ENCODE data around the gene KATNB1.
"Not testable (repeated sequence)": the region's sequence is repeated elsewhere in the genome, so short reads cannot be mapped to it uniquely, and the experiment has no call there.

KATNB1 gene

DNA sequence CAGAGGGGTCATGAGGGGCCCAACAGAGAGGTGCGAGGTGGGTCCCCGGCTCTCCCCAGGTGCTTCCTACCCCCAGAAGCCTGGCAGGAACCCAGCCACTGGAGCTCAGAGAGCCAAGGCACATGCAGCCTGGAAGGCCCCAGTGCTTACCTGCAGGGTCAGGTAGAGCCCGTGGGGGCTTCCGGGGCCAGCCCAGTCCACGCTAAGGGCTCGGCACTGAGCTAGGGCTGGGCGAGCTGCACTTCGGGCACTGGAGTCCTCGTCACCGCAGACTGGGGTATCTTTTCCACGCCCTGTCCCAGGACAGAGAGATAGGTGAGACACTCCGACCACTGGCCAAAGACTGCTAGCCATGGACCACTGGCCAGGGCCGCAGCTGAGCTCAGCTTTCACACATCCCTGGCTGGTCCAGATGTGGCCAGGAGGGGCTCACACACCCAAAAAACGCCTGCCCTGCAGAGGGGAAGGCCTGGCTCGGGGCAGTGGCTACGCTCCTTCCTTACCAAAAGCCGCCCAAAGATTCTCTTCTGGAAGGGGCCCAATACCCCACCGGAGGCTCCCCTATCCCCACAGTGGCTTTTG lies 59.4 kb downstream of the KATNB1 start:
- TF ChIP-seq GLIS3 (CRISPR knock-in tag; IDR thresholded peaks at IDR 0.05): no peak
- TF ChIP-seq SNAI2 (CRISPR knock-in tag; IDR thresholded peaks at IDR 0.05): no peak
- TF ChIP-seq TSHZ2 (CRISPR knock-in tag; IDR thresholded peaks at IDR 0.05): no peak

GRCh38 chr16:57795431-57795878 lies 59.9 kb downstream of the KATNB1 start:
- TF ChIP-seq TCF4 (CRISPR knock-in tag; IDR thresholded peaks at IDR 0.05; ENCODE audit: borderline replicate concordance): no peak
- no peak for TF ChIP-seq ZNF565 (CRISPR knock-in tag; conservative IDR thresholded peaks at IDR 0.05; ENCODE audit: low read depth)
- no peak for TF ChIP-seq BACH2 (CRISPR knock-in tag; IDR thresholded peaks at IDR 0.05; ENCODE audit: borderline replicate concordance)
- no peak for TF ChIP-seq ZNF8 (CRISPR knock-in tag; IDR thresholded peaks at IDR 0.05)
- no peak for TF ChIP-seq CSRNP3 (CRISPR knock-in tag; IDR thresholded peaks at IDR 0.05)
- no peak for TF ChIP-seq TSHZ2 (CRISPR knock-in tag; IDR thresholded peaks at IDR 0.05)
- TF ChIP-seq ZFP3 (CRISPR knock-in tag; IDR thresholded peaks at IDR 0.05): no peak
- no peak for TF ChIP-seq ESRRG (CRISPR knock-in tag; IDR thresholded peaks at IDR 0.05)
- TF ChIP-seq ZNF70 (CRISPR knock-in tag; IDR thresholded peaks at IDR 0.05): no peak
- no peak for TF ChIP-seq SNAI2 (CRISPR knock-in tag; IDR thresholded peaks at IDR 0.05)
- peak; percentile 77 for ATAC-seq

More for the DNA sequence above, 59.4 kb downstream of the KATNB1 start:
- no peak; the same call in 1 of the 3 replicates for ATAC-seq

GRCh38 chr16:57796014-57796413 lies 60.4 kb downstream of the KATNB1 start:
- not testable (repeated sequence) for ATAC-seq

DNA sequence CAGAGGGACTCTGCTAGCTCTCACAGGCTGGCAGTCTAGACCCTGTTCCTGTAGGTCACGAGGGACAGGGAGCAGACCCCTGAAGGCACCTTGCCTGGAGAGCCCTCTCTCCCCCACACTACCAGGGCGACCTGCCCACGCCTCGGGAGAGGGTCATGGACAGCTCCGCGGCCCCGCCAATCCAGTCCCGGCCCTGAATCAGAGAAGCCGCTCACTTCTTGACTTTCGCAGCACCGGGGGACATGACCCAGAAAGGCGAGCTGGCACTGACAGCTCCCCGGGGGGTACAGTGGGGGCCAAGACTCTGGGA lies 61.6 kb downstream of the KATNB1 start:
- no peak for ATAC-seq
- TF ChIP-seq CREB5 (CRISPR knock-in tag; IDR thresholded peaks at IDR 0.05; ENCODE audit: low read depth): no peak
- TF ChIP-seq TCF4 (CRISPR knock-in tag; IDR thresholded peaks at IDR 0.05; ENCODE audit: borderline replicate concordance): no peak
- TF ChIP-seq ARNTL (CRISPR knock-in tag; IDR thresholded peaks at IDR 0.05; ENCODE audit: borderline replicate concordance, low read depth): no peak
- TF ChIP-seq GLIS3 (CRISPR knock-in tag; IDR thresholded peaks at IDR 0.05): no peak
- TF ChIP-seq ZC3H10 (CRISPR knock-in tag; IDR thresholded peaks at IDR 0.05): no peak
- TF ChIP-seq TOX (CRISPR knock-in tag; IDR thresholded peaks at IDR 0.05; ENCODE audit: borderline replicate concordance): no peak
- no peak for TF ChIP-seq ZNF8 (CRISPR knock-in tag; IDR thresholded peaks at IDR 0.05)
- no peak for TF ChIP-seq CSDC2 (CRISPR knock-in tag; IDR thresholded peaks at IDR 0.05)
- TF ChIP-seq, protein P1, sequence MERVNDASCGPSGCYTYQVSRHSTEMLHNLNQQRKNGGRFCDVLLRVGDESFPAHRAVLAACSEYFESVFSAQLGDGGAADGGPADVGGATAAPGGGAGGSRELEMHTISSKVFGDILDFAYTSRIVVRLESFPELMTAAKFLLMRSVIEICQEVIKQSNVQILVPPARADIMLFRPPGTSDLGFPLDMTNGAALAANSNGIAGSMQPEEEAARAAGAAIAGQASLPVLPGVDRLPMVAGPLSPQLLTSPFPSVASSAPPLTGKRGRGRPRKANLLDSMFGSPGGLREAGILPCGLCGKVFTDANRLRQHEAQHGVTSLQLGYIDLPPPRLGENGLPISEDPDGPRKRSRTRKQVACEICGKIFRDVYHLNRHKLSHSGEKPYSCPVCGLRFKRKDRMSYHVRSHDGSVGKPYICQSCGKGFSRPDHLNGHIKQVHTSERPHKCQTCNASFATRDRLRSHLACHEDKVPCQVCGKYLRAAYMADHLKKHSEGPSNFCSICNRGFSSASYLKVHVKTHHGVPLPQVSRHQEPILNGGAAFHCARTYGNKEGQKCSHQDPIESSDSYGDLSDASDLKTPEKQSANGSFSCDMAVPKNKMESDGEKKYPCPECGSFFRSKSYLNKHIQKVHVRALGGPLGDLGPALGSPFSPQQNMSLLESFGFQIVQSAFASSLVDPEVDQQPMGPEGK (CRISPR knock-in tag; IDR thresholded peaks at IDR 0.05; ENCODE audit: borderline replicate concordance): no peak
- no peak for TF ChIP-seq PPARA (CRISPR knock-in tag; IDR thresholded peaks at IDR 0.05; ENCODE audit: borderline replicate concordance)
- TF ChIP-seq ZFP30 (CRISPR knock-in tag; IDR thresholded peaks at IDR 0.05): no peak
- no peak for TF ChIP-seq RARB (CRISPR knock-in tag; IDR thresholded peaks at IDR 0.05)
- TF ChIP-seq POU6F1 (CRISPR knock-in tag; IDR thresholded peaks at IDR 0.05; ENCODE audit: borderline replicate concordance, low read depth): no peak
- TF ChIP-seq SNAI2 (CRISPR knock-in tag; IDR thresholded peaks at IDR 0.05): no peak
- no peak for TF ChIP-seq CSRNP3 (CRISPR knock-in tag; IDR thresholded peaks at IDR 0.05)
- no peak for TF ChIP-seq ISL1 (CRISPR knock-in tag; IDR thresholded peaks at IDR 0.05)
- no peak for TF ChIP-seq ZFP3 (CRISPR knock-in tag; IDR thresholded peaks at IDR 0.05)
- no peak for TF ChIP-seq BACH2 (CRISPR knock-in tag; IDR thresholded peaks at IDR 0.05; ENCODE audit: borderline replicate concordance)
- TF ChIP-seq ZNF565 (CRISPR knock-in tag; conservative IDR thresholded peaks at IDR 0.05; ENCODE audit: low read depth): no peak
